CD8-positive, alpha-beta memory T cell (primary cell): Measurements from ENCODE around the gene DPCD. TPM values are rescaled to one million over a fixed set of nuclear protein-coding genes. Genes with fewer than 3 reads are reported as not detected.

ENCODE experiments used
- CTCF ChIA-PET: fragments of 350-600 bp; sonication (Branson Sonifier 250); formaldehyde crosslinking; loops from one replicate; lab custom pipeline; 2021; ENCODE audit warnings: antibody characterized with exemption; lab: Charles Lee
- POLR2A ChIA-PET: fragments of 350-600 bp; sonication (Branson Sonifier 250); formaldehyde crosslinking; loops from one replicate; lab custom pipeline; 2021; ENCODE audit warnings: antibody characterized with exemption; lab: Charles Lee
- DNase-seq, 5 donors: peaks; one replicate each; pipeline versions ENCODE4 v3.0.0 to v3.0.0-alpha.2; 2020 to 2022; ENCODE audit warnings: mixed read lengths in 1 of 5
- H3K27ac ChIP-seq: one replicate; pipeline ENCODE4 v1.7.0; 2013; ENCODE audit warnings: low read depth, mild to moderate bottlenecking, low read length, moderate library complexity
- H3K27me3 ChIP-seq: 2 replicates; pipeline ENCODE4 v1.7.0; 2013; ENCODE audit warnings: low read length, mild to moderate bottlenecking; ENCODE audit not compliant: insufficient read depth, poor library complexity, severe bottlenecking
- H3K36me3 ChIP-seq: 2 replicates; pipeline ENCODE4 v1.7.0; 2013; ENCODE audit warnings: mild to moderate bottlenecking, low read length, moderate library complexity; ENCODE audit not compliant: insufficient read depth
- H3K4me1 ChIP-seq: 2 replicates; pipeline ENCODE4 v1.7.0; 2013; ENCODE audit warnings: mild to moderate bottlenecking, low read length, moderate library complexity; ENCODE audit not compliant: insufficient read depth
- H3K4me3 ChIP-seq: 2 replicates; pipeline ENCODE4 v1.7.0; 2013; ENCODE audit warnings: mild to moderate bottlenecking, low read length
- H3K9me3 ChIP-seq: 2 replicates; pipeline ENCODE4 v1.7.0; 2013; ENCODE audit warnings: mild to moderate bottlenecking, low read length
- H3K27ac Mint-ChIP-seq, 8 donors: one replicate each; pipeline ENCODE4 v1.8.0; 2020 to 2021; ENCODE audit warnings: mixed read lengths in 8 of 8, mild to moderate bottlenecking in 6 of 8, inconsistent platforms in 3 of 8, moderate library complexity in 3 of 8
- H3K27me3 Mint-ChIP-seq, 2 donors: one replicate each; pipeline ENCODE4 v1.8.0; 2020 to 2021; ENCODE audit warnings: mixed read lengths in 2 of 2, mild to moderate bottlenecking in 1 of 2, moderate library complexity in 1 of 2
- H3K36me3 Mint-ChIP-seq, 3 donors: one replicate each; pipeline ENCODE4 v1.8.0; 2020 to 2021; ENCODE audit warnings: mixed read lengths in 3 of 3, inconsistent platforms in 1 of 3, mild to moderate bottlenecking in 1 of 3
- H3K4me1 Mint-ChIP-seq, 3 donors: one replicate each; pipeline ENCODE4 v1.8.0; 2020 to 2021; ENCODE audit warnings: mixed read lengths in 3 of 3, inconsistent platforms in 1 of 3, mild to moderate bottlenecking in 1 of 3
- H3K4me3 Mint-ChIP-seq, 7 donors: one replicate each; pipeline ENCODE4 v1.8.0; 2020 to 2021; ENCODE audit warnings: mixed read lengths in 7 of 7, mild to moderate bottlenecking in 6 of 7, moderate library complexity in 4 of 7, inconsistent platforms in 2 of 7
- H3K9me3 Mint-ChIP-seq, 5 donors: one replicate each; pipeline ENCODE4 v1.8.0; 2020 to 2022; ENCODE audit warnings: mixed read lengths in 5 of 5, mild to moderate bottlenecking in 3 of 5, moderate library complexity in 2 of 5, inconsistent platforms in 1 of 5
- polyA plus RNA-seq: library from polyadenylated mRNA; unstranded; fragments of 300-500 nt; fragmentation: Illumina TruSeq; gene quantifications from one replicate; pipeline ENCODE4 v1.2.3, GENCODE V29; 2021
- total RNA-seq, 2 experiments: library from RNA; stranded (reverse); gene quantifications; one replicate each; pipeline ENCODE4 v1.2.3, GENCODE V29; 2021

The DPCD gene
- total and polyA plus RNA-seq, 3 experiments from 2014 or later, result 0.75 to 22.6 (median 21.0) TPM

DNA sequence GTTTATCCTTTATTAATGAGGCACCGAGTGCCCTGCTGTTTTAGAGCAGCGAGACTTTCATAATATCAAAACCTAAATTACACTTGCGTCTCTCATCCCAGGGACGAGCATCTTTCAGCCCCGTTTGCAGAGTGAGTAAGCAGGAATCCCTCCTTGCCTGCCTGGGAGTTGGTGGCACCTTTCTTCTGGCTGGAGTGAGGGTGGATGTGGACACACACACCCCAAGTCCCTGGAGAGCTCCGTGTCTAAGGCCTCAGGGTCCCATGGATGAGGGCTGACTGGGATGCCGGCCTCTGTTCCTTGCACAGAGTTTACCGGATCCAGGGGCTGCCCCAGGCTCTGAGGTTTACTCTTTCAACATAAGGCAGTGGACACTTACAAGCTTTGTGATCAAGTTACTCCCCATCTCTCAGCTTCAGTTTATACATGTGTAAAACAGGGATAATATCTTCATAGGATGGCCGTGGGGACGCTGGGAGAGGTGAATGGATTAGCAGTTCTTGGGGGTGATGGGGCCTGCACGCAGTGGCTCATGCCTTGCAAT lies 24.6 kb upstream of the DPCD start:
- peak overlapping the region in 1 of 7 donors; percentile 48 for H3K4me3 Mint-ChIP-seq
- CTCF ChIA-PET, result no interaction called here

DNA sequence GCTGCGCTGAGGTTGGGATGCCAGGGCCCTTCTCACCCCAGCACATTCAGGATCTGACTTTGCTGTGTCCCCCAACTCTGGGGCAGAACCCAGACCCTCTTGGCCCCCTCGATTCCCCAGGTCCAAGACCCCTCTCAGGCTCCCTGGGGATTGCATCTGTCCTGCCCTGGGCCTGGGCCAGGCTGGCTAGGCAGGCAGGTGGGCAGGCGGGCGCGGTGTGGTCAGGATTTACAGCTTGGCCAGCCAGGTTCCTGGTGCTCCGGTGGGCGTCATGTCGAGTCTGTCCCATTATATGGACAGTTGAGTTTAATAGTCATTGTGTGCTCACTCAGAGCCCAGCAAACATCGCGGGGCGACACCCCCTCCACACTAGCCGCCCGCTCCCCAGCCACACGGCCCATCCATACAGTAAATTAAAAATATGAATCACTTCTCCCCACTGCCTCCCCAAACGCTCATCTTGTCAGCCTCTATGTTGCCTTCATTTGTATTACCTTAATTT lies 23.6 kb upstream of the DPCD start:
- Mint-ChIP-seq H3K36me3 (no peaks in the 10 kb centered on the region), H3K9me3 (no peaks in the 10 kb centered on the region), H3K4me3 (no peak overlapping the region), H3K4me1 (peaks cover 10 to 16% (median 13%) of the 10 kb centered on the region in 3 donors), H3K27me3 (peaks cover 47 to 64% of the 10 kb centered on the region in 2 donors), H3K27ac (no peak overlapping the region)
- peaks cover 31% of the 10 kb centered on the region for H3K27me3 ChIP-seq
- CTCF ChIA-PET, result no interaction called here
- no peak overlapping the region for H3K27ac ChIP-seq
- H3K36me3 ChIP-seq, result no peaks in the 10 kb centered on the region
- peaks cover 3% of the 10 kb centered on the region for H3K4me1 ChIP-seq
- POLR2A ChIA-PET, result no interaction called here
- H3K4me3 ChIP-seq, result no peak overlapping the region
- no peaks in the 10 kb centered on the region for H3K9me3 ChIP-seq
- peak in 1 of 5 donors; percentile 35 for DNase-seq

More for the DNA sequence above, 24.6 kb upstream of the DPCD start:
- Mint-ChIP-seq H3K27me3 (peaks cover 42 to 55% of the 10 kb centered on the region in 2 donors), H3K36me3 (no peaks in the 10 kb centered on the region), H3K4me1 (peaks cover 15 to 18% (median 16%) of the 10 kb centered on the region in 3 donors), H3K27ac (no peak overlapping the region), H3K9me3 (no peaks in the 10 kb centered on the region)
- H3K4me3 ChIP-seq, result no peak overlapping the region
- no peaks in the 10 kb centered on the region for H3K9me3 ChIP-seq
- peak in 1 of 5 donors; percentile 8 for DNase-seq
- POLR2A ChIA-PET, result interaction anchor here (0.5 kb wide), 1 partner anchor 360 kb away, joined by 3 read pairs; no protein-coding TSS in a partner anchor
- H3K36me3 ChIP-seq, result no peaks in the 10 kb centered on the region
- H3K4me1 ChIP-seq, result no peaks in the 10 kb centered on the region
- no peak overlapping the region for H3K27ac ChIP-seq
- H3K27me3 ChIP-seq, result peaks cover 22% of the 10 kb centered on the region

GRCh38 chr10:101565370-101565900 lies 22.7 kb upstream of the DPCD start:
- H3K36me3 Mint-ChIP-seq, result no peaks in the 10 kb centered on the region
- H3K27me3 Mint-ChIP-seq, result peaks cover 48 to 67% of the 10 kb centered on the region in 2 donors
- CTCF ChIA-PET, result no interaction called here
- Histone ChIP-seq H3K27ac (no peak overlapping the region), H3K27me3 (peaks cover 36% of the 10 kb centered on the region), H3K4me1 (peaks cover 10% of the 10 kb centered on the region), H3K9me3 (no peaks in the 10 kb centered on the region), H3K36me3 (no peaks in the 10 kb centered on the region), H3K4me3 (no peak overlapping the region)
- peak overlapping the region in 1 of 7 donors; percentile 38 for H3K4me3 Mint-ChIP-seq
- DNase-seq, result no peak
- POLR2A ChIA-PET, result no interaction called here
- H3K27ac Mint-ChIP-seq, result peak overlapping the region in 1 of 8 donors; percentile 24
- no peaks in the 10 kb centered on the region for H3K9me3 Mint-ChIP-seq
- H3K4me1 Mint-ChIP-seq, result peaks cover 11 to 21% (median 15%) of the 10 kb centered on the region in 3 donors

DNA sequence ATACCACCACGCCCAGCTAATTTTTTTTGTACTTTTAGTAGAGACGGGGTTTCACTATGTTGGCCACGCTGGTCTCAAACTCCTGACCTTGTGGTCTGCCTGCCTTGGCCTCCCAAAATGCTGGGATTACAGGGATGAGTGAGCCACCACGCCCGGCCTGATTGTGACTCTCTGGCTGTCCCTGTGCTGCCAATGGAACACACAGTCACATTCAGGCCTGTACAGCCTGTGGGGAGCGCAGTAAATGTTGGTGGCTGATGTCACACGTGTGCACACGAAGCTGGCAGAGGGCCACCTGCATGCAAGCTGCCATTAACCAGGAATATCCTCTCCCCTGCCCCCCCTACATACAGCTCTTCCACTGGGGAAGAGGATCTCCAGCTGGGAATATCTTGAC lies 22.2 kb upstream of the DPCD start:
- H3K4me1 Mint-ChIP-seq, result peaks cover 11 to 21% (median 15%) of the 10 kb centered on the region in 3 donors
- ChIA-PET CTCF (no interaction called here), POLR2A (no interaction called here)
- no peaks in the 10 kb centered on the region for H3K36me3 Mint-ChIP-seq
- H3K9me3 Mint-ChIP-seq, result no peaks in the 10 kb centered on the region
- H3K27ac ChIP-seq, result no peak overlapping the region
- H3K4me3 ChIP-seq, result no peak overlapping the region
- H3K9me3 ChIP-seq, result no peaks in the 10 kb centered on the region
- peaks cover 14% of the 10 kb centered on the region for H3K4me1 ChIP-seq
- no peak overlapping the region for H3K4me3 Mint-ChIP-seq
- H3K27me3 Mint-ChIP-seq, result peaks cover 48 to 67% of the 10 kb centered on the region in 2 donors
- no peak for DNase-seq
- H3K27ac Mint-ChIP-seq, result peak overlapping the region in 2 of 8 donors; percentile 24 to 29
- H3K36me3 ChIP-seq, result no peaks in the 10 kb centered on the region
- peaks cover 36% of the 10 kb centered on the region for H3K27me3 ChIP-seq

GRCh38 chr10:101566333-101567164 lies 21.6 kb upstream of the DPCD start:
- Histone ChIP-seq H3K4me1 (peaks cover 14% of the 10 kb centered on the region), H3K9me3 (no peaks in the 10 kb centered on the region), H3K36me3 (no peaks in the 10 kb centered on the region), H3K27me3 (peaks cover 36% of the 10 kb centered on the region), H3K27ac (no peak overlapping the region), H3K4me3 (no peak overlapping the region)
- Mint-ChIP-seq H3K9me3 (no peaks in the 10 kb centered on the region), H3K4me1 (peaks cover 11 to 21% (median 15%) of the 10 kb centered on the region in 3 donors), H3K27ac (peak overlapping the region in 2 of 8 donors; percentile 0 to 31), H3K4me3 (peak overlapping the region in 4 of 7 donors; percentile 1 to 54 (median 6)), H3K27me3 (peaks cover 46 to 67% of the 10 kb centered on the region in 2 donors), H3K36me3 (no peaks in the 10 kb centered on the region)
- ChIA-PET POLR2A (no interaction called here), CTCF (no interaction called here)
- no peak for DNase-seq

- no peaks in the 10 kb centered on the region for H3K9me3 ChIP-seq
- Mint-ChIP-seq H3K9me3 (no peaks in the 10 kb centered on the region), H3K27me3 (peaks cover 41 to 62% of the 10 kb centered on the region in 2 donors), H3K4me3 (peak overlapping the region in 4 of 7 donors; percentile 1 to 54 (median 24)), H3K27ac (peak overlapping the region in 2 of 8 donors; percentile 0 to 31), H3K36me3 (no peaks in the 10 kb centered on the region), H3K4me1 (peaks cover 11 to 21% (median 15%) of the 10 kb centered on the region in 3 donors)
- ChIA-PET POLR2A (no interaction called here), CTCF (interaction anchor here (1.7 kb wide), 1 partner anchor 406 kb away, joined by 3 read pairs; no protein-coding TSS in a partner anchor)
- H3K4me1 ChIP-seq, result peaks cover 14% of the 10 kb centered on the region
- no peak overlapping the region for H3K4me3 ChIP-seq
- DNase-seq, result no peak
- peaks cover 36% of the 10 kb centered on the region for H3K27me3 ChIP-seq
- no peaks in the 10 kb centered on the region for H3K36me3 ChIP-seq
- H3K27ac ChIP-seq, result no peak overlapping the region
Observed at GRCh38 chr10:101567165-101568006, 20.7 kb upstream of the DPCD start.

DNA sequence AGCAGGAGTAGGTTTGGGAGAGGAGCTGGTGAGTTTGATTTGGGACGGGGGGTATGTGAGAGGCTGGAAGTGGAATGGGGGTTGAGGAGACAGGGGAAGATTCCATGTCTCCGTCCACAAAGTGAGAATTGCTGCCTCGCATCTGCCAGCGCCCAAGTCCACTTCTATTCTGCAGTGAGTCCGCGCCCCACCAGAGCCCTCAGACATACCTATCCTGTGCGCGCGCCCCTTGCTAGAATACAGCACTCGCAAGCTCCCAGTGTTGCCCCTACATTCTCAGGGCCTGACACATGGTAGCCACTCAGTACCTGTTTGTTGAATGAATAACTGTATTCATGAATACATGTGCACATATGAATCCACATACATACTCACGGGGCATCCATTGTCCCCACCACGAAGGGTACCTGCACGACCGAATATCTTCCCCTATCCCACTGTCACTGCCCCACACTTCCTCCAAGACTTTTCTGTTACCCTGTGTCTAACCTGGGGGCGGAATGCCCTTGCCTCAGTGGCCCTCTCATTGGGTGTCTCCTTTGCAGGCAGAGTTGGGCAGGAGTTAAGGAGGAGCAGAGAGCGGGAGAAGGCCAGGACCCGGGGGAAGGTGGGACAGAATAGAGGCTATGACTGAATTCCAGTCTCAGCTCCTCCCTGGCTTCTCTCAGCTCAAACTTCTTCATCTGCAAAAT lies 19.9 kb upstream of the DPCD start:
- peaks cover 11 to 21% (median 15%) of the 10 kb centered on the region in 3 donors for H3K4me1 Mint-ChIP-seq
- no peaks in the 10 kb centered on the region for H3K9me3 Mint-ChIP-seq
- ChIA-PET POLR2A (no interaction called here), CTCF (interaction anchor here (1.0 to 1.7 kb wide), 3 partner anchors 30 to 407 kb away, joined by 3 read pairs; no protein-coding TSS in a partner anchor)
- DNase-seq, result no peak
- H3K36me3 Mint-ChIP-seq, result no peaks in the 10 kb centered on the region
- peak overlapping the region in 1 of 8 donors; percentile 47 for H3K27ac Mint-ChIP-seq
- H3K9me3 ChIP-seq, result no peaks in the 10 kb centered on the region
- no peak overlapping the region for H3K4me3 ChIP-seq
- H3K27me3 ChIP-seq, result peaks cover 36% of the 10 kb centered on the region
- H3K36me3 ChIP-seq, result no peaks in the 10 kb centered on the region
- H3K27ac ChIP-seq, result no peak overlapping the region
- peak overlapping the region in 6 of 7 donors; percentile 16 to 83 (median 48) for H3K4me3 Mint-ChIP-seq
- peaks cover 14% of the 10 kb centered on the region for H3K4me1 ChIP-seq
- H3K27me3 Mint-ChIP-seq, result peaks cover 39 to 57% of the 10 kb centered on the region in 2 donors
